PC-9 (cell line): Measurements from ENCODE around the gene TROAP.

Experiments used
- CTCF ChIP-seq: fragments of 200-600 bp; sonication (generic); conservative IDR thresholded peaks from 2 replicates; pipeline ENCODE4 v1.6.1; 2017; ENCODE audit warnings: mixed run types, antibody characterized with exemption, mild to moderate bottlenecking, moderate library complexity
- EZH2 ChIP-seq: fragments of 200-600 bp; sonication (generic); IDR thresholded peaks from 2 replicates; pipeline ENCODE4 v1.8.0; 2017; ENCODE audit warnings: antibody characterized with exemption, low read depth

- no peak for TF ChIP-seq CTCF
- TF ChIP-seq EZH2: no peak
Measured at GRCh38 chr12:49330631-49331379, 7.8 kb downstream of the TROAP start.
